HepG2 (cell line): ENCODE measurements around the gene MACROD2. TPM values are rescaled to one million over a fixed set of nuclear protein-coding genes. Genes with fewer than 3 reads are reported as not detected.
A peak's percentile ranks its signal among the peaks of the same experiment; 100 is the strongest.

Experiments used
- ARID5B ChIP-seq: IDR thresholded peaks from 2 replicates; pipeline ENCODE4 v1.4.0; 2020; ENCODE audit warnings: mild to moderate bottlenecking, missing genetic modification reagents
- DMAP1 ChIP-seq: IDR thresholded peaks from 2 replicates; pipeline ENCODE4 v1.6.1; 2016
- ETV5 ChIP-seq: IDR thresholded peaks from 2 replicates; pipeline ENCODE4 v1.6.1; 2018; ENCODE audit warnings: missing biosample characterization, missing genetic modification reagents, inconsistent platforms, borderline replicate concordance
- FOSL2 ChIP-seq: sonication (generic); formaldehyde crosslinking; IDR thresholded peaks from 2 replicates; pipeline ENCODE4 v1.4.0; 2020; ENCODE audit warnings: missing genetic modification reagents
- HOXA3 ChIP-seq: sonication (generic); formaldehyde crosslinking; IDR thresholded peaks from 2 replicates; pipeline ENCODE4 v1.5.0; 2020; ENCODE audit warnings: missing genetic modification reagents
- IKZF5 ChIP-seq: IDR thresholded peaks from 2 replicates; pipeline ENCODE4 v1.6.1; 2018; ENCODE audit warnings: missing genetic modification reagents, mild to moderate bottlenecking, missing compliant biosample characterization
- MTA1 ChIP-seq: sonication (generic); formaldehyde crosslinking; IDR thresholded peaks from 2 replicates; pipeline ENCODE4 v1.4.0; 2020; ENCODE audit warnings: missing genetic modification reagents, mild to moderate bottlenecking, borderline replicate concordance
- SALL1 ChIP-seq: sonication (generic); formaldehyde crosslinking; IDR thresholded peaks from 2 replicates; pipeline ENCODE4 v1.8.0; 2022; ENCODE audit warnings: mild to moderate bottlenecking, missing genetic modification reagents
- ZBTB26 ChIP-seq: IDR thresholded peaks from 2 replicates; pipeline ENCODE4 v1.6.1; 2016; ENCODE audit warnings: missing compliant biosample characterization, missing genetic modification reagents, borderline replicate concordance
- ZBTB37 ChIP-seq: sonication (generic); formaldehyde crosslinking; IDR thresholded peaks from 2 replicates; pipeline ENCODE4 v1.4.0; 2020; ENCODE audit warnings: mild to moderate bottlenecking, missing genetic modification reagents
- ZBTB7B ChIP-seq: sonication (generic); formaldehyde crosslinking; IDR thresholded peaks from 2 replicates; pipeline ENCODE4 v1.4.0; 2020; ENCODE audit warnings: missing genetic modification reagents
- ZGPAT ChIP-seq: IDR thresholded peaks from 2 replicates; pipeline ENCODE4 v1.6.1; 2016; ENCODE audit warnings: mild to moderate bottlenecking
- ZNF281 ChIP-seq: sonication (generic); formaldehyde crosslinking; IDR thresholded peaks from 2 replicates; pipeline ENCODE4 v1.4.0; 2020; ENCODE audit warnings: missing genetic modification reagents, borderline replicate concordance
- ZNF317 ChIP-seq: sonication (generic); formaldehyde crosslinking; IDR thresholded peaks from 2 replicates; pipeline ENCODE4 v1.5.0; 2020; ENCODE audit warnings: mild to moderate bottlenecking, missing genetic modification reagents
- ZNF333 ChIP-seq: sonication (generic); formaldehyde crosslinking; IDR thresholded peaks from 2 replicates; pipeline ENCODE4 v1.4.0; 2020; ENCODE audit warnings: mild to moderate bottlenecking, missing genetic modification reagents, borderline replicate concordance
- ZNF891 ChIP-seq: sonication (generic); formaldehyde crosslinking; IDR thresholded peaks from 2 replicates; pipeline ENCODE4 v1.5.0; 2020; ENCODE audit warnings: mild to moderate bottlenecking, missing genetic modification reagents
- polyA plus RNA-seq, 8 experiments: library from polyadenylated mRNA; depleted of rRNA in 3 of 8; stranded (reverse) in 7 of 8; unstranded in 1 of 8; fragments of >200 nt; fragmentation: Illumina TruSeq in 4 of 8; extraction: Trizol in 4 of 8; gene quantifications; 2 replicates each; pipeline versions ENCODE4 v1.2.1 to v1.2.3, GENCODE V29; 2011 to 2016; ENCODE audit warnings: low read depth in 4 of 8, missing spikeins in 1 of 8, mixed read lengths in 1 of 8; ENCODE audit not compliant: insufficient read depth in 1 of 8
- total RNA-seq, 5 experiments: library from RNA; depleted of rRNA; stranded (reverse); fragments of >200 nt; fragmentation: Illumina TruSeq; extraction: Trizol; gene quantifications; 2 replicates each; pipeline ENCODE4 v1.2.3, GENCODE V29; 2016; ENCODE audit warnings: low read depth in 1 of 5

MACROD2 gene
- total and polyA plus RNA-seq, 2 of the 13 experiments (the other 11 are each of a cell fraction or from before 2014, with no cell fraction given), result 0.13 to 0.51 TPM

GRCh38 chr20:14467104-14467827 is 471.9 kb downstream of the MACROD2 start (continued):
- 0 out of 2 replicates have a peak, but pooled peaks have one; percentile 31 for TF ChIP-seq ZBTB26 (CRISPR knock-in tag)
- TF ChIP-seq ARID5B, result peak; percentile 84
- TF ChIP-seq MTA1 (CRISPR knock-in tag), result peak; percentile 62; the same call in 1 of the 2 replicates
- peak; percentile 46; the same call in 1 of the 2 replicates for TF ChIP-seq ZBTB37
- peak; percentile 14; the same call in 1 of the 2 replicates for TF ChIP-seq ETV5 (CRISPR knock-in tag)
- peak; percentile 60; the same call in 1 of the 2 replicates for TF ChIP-seq ZNF333 (CRISPR knock-in tag)
- TF ChIP-seq FOSL2 (CRISPR knock-in tag), result 0 out of 2 replicates have a peak, but pooled peaks have one; percentile 19
- TF ChIP-seq ZNF891, result peak; percentile 82; the same call in 1 of the 2 replicates
- peak; percentile 73 for TF ChIP-seq SALL1
- TF ChIP-seq ZNF317 (CRISPR knock-in tag), result 0 out of 2 replicates have a peak, but pooled peaks have one; percentile 23
- TF ChIP-seq ZBTB7B, result peak; percentile 41; the same call in 1 of the 2 replicates
- peak; percentile 98 for TF ChIP-seq ZNF281 (CRISPR knock-in tag)
- peak; percentile 69; the same call in 1 of the 2 replicates for TF ChIP-seq ZGPAT (CRISPR knock-in tag)
- peak; percentile 39; the same call in 1 of the 2 replicates for TF ChIP-seq IKZF5
- 0 out of 2 replicates have a peak, but pooled peaks have one; percentile 23 for TF ChIP-seq DMAP1 (CRISPR knock-in tag)
- peak; percentile 42; the same call in 1 of the 2 replicates for TF ChIP-seq HOXA3
